ENCODE measurements around the gene TMEM62.

DNA sequence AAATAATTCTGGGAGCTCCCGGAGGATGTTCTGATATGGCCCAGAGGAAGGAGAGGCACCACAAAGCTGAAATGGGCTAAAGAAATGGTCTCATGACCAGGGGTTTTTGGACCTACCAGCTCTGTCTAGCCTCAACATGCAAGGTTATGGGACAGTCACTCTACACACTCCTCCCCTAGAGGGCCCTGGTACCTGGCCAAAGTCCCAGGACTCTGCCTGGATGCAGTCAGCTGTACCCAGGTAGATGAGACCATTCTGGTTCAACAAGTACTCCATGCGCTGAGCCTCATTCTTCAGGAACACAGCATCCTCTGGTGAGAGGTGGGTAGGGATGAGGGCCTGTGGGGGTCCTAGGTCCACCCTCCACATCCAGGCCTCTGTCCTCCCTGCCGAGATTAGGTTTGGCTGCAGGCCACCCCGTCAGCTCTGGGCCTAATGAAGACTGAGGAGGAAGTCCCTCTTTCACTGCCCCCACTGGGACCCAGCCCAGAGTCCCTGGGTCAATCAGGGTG is 77.9 kb downstream of the TMEM62 start:
- TF ChIP-seq CTCF (IDR thresholded peaks at IDR 0.05; ENCODE audit: poor library complexity, severe bottlenecking) (no peak), EZH2 (IDR thresholded peaks at IDR 0.05; ENCODE audit: borderline replicate concordance, insufficient read depth, low read length, poor library complexity, severe bottlenecking) (no peak), POLR2AphosphoS5 (IDR thresholded peaks at IDR 0.05) (no peak), EP300 (conservative IDR thresholded peaks at IDR 0.05; ENCODE audit: poor library complexity, severe bottlenecking) (no peak), TAF1 (IDR thresholded peaks at IDR 0.05; ENCODE audit: low read depth) (no peak)
